ENCODE data around the gene HAUS3.

DNA sequence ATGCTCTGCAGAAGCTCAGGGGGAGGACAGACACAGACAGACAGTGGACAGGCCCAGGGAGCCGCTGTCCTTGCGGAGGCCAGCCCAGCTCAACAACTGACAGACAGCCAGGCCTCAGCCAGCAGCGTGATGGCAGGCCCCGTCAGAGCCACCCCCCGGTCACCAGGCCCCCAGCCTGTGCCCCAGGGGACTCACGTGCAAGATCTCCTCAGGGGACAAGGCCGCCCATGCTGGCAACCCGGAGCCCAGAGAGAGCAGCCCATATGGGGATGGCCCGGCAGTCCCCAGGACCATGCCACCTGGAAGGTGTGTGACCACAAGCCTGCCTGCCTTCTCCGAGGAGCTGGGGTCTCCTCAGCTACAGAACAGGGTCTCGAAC, 48.0 kb upstream of the HAUS3 start:
- TF ChIP-seq CTCF (IDR thresholded peaks at IDR 0.05; ENCODE audit: low read length) (no peak), EZH2phosphoT487 (IDR thresholded peaks at IDR 0.05; ENCODE audit: low read length) (no peak), EZH2 (optimal IDR thresholded peaks at IDR 0.05; ENCODE audit: low read depth, low read length) (no peak)
